ENCODE data around the gene TRAIP.
"Not testable (repeated sequence)": the region's sequence is repeated elsewhere in the genome, so short reads cannot be mapped to it uniquely, and the experiment has no call there.

TRAIP gene

GRCh38 chr3:49790626-49791411 lies 65.5 kb downstream of the TRAIP start:
- DNase-seq = peak; percentile 17

DNA sequence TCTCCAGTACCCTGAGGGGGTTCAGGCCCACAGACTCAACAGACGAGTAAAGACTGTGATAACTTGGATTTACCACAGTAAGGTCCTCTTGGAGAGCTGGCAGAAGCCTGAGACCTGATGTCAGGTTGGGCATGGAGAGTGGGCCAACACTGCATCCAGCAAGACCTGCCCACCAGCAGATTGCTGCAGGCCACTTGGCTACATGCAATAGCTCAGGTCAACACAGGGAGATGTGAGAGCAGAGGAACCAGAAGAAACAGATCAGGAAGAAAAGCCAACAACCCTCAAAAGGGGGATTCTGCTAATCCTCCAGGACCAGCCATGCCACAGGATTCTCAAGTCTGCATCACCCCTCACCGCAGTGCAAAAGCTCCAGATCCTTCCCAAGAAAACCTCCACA lies 68.3 kb downstream of the TRAIP start:
- DNase-seq = no peak

DNA sequence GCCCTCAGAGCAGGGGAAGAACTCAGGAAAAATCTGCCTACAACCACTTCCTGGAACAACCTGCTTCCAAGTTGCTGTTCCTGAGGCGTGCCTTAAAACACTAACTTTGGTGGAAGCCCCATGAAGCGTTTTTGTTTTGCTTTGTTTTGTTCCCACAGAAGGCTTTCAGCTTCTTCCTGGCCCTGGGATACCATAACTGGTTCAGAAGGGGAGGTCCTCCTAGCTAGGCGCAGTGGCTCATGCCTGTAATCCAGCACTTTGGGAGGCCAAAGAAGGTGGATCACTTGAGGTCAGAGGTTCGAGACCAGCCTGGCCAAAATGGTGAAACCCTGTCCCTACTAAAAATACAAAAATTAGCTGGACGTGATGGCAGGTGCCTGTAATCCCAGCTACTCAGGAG lies 68.8 kb downstream of the TRAIP start:
- no peak for DNase-seq

- DNase-seq = no peak
Measured at GRCh38 chr3:49787182-49787464, 69.2 kb downstream of the TRAIP start.

- DNase-seq = peak; percentile 100
Measured at GRCh38 chr3:49786357-49787181, 69.8 kb downstream of the TRAIP start, which contains the start of gene IP6K1. Gene IP6K1, minus strand, starts transcription at chr3:49786542. Its CDS starts 38,502 bp downstream, at chr3:49748040.

GRCh38 chr3:49785565-49786356 lies 70.6 kb downstream of the TRAIP start:
- DNase-seq = peak; percentile 9

DNA sequence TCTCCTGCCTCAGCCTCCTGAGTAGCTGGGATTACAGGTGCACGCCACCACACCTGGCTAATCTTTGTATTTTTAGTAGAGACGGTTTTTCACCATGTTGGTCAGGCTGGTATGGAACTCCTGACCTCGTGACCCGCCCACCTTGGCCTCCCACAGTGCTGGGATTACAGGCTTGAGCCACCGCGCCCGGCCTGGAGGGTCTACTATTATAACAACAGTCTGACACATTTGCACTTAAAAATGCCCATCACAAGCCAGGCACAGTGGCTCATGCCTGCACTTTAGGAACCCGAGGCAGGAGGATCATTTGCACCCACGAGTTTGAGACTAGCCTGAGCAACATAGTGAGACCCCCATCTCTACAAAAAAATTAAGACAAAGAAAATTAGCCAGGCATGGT lies 74.1 kb downstream of the TRAIP start:
- not testable (repeated sequence) for DNase-seq

DNA sequence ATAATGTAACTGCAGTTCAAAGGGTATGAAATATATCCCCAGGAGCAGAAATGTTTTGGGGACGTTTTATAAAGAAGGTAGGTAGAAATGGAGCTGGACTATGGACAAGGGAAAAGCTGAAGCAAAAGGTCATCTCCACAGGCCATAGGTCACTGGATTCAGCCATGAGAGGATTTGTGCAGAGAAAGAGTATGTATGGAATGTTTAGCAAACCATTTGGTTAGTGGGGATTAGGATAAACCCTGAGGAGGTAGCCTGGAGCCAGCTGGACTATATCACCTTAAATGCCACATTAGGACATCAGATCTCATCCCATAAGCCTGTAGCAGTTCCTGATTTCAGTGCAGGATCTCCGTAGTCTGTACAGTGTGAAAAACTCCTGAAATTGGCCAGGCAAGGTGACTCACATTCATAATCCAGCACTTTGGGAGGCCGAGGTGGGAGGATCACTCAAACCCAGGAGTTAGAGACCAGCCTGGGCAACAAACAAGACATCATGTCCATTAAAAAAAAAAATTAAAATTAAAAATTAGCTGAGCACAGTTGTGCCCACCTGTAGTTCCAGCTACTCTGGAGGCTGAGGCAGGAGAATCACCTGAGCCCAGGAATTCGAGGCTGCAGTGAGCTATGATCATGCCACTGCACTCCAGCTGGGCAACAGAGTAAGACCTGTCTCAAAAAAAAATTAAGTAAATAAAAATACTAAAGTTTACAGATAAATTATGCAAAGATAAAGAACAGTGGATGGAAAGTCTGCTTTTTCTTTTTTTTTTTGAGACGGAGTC lies 74.8 kb downstream of the TRAIP start:
- no peak for DNase-seq

DNA sequence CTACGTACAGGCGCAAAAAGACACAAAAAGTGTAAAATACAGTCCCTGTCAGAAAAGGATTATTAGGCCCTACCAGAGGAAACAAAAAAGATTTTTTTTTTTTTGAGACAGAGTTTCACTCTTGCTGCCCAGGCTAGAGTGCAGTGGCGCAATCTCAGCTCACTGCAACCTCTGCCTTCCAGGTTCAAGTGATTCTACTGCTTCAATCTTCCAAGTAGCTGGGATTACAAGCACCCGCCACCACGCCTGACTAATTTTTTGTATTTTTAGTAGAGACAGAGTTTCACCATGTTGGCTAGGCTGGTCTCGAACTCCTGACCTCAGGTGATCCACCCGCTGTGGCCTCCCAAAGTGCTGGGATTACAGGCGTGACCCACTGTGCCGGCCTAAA lies 75.4 kb downstream of the TRAIP start:
- DNase-seq = not testable (repeated sequence)

GRCh38 chr3:49780080-49780974 lies 76.0 kb downstream of the TRAIP start:
- no peak for DNase-seq

GRCh38 chr3:49779358-49780079 lies 76.8 kb downstream of the TRAIP start:
- peak; percentile 52 for DNase-seq

Data from fibroblast of skin of scalp (primary cell).